T47D (cell line): Measurements from ENCODE around the gene ZC3H13.

Experiments
- DNase-seq, 2 experiments: peaks; one replicate each; pipeline versions ENCODE4 v3.0.0 to v3.0.0-alpha.2; 2011 to 2012; ENCODE audit warnings: low read depth in 1 of 2, low spot score in 1 of 2
- JUND ChIP-seq: IDR thresholded peaks from 2 replicates; pipeline ENCODE4 v1.6.1; 2012; ENCODE audit warnings: low read depth
- in situ Hi-C: cut with HindIII; loops from 2 replicates; pipeline ENCODE4 v1.10.0; 2016; ENCODE audit warnings: low sequenced_read_pairs, low pct_unique_long_range_greater_than_20kb

ZC3H13 gene

GRCh38 chr13:45917019-45917418, 135.5 kb downstream of the ZC3H13 start:
- in situ Hi-C loops, result no loop called here
- no peak for DNase-seq

GRCh38 chr13:45915686-45916439, 136.7 kb downstream of the ZC3H13 start:
- in situ Hi-C loops, result no loop called here
- no peak for TF ChIP-seq JUND
- no peak for DNase-seq

More at GRCh38 chr13:45917019-45917418, 135.5 kb downstream of the ZC3H13 start:
- no peak for TF ChIP-seq JUND

- in situ Hi-C loops, result no loop called here
- DNase-seq, result no peak
- TF ChIP-seq JUND, result no peak
Observed at GRCh38 chr13:45909673-45910072, 142.9 kb downstream of the ZC3H13 start.

GRCh38 chr13:45909089-45909488, 143.5 kb downstream of the ZC3H13 start:
- DNase-seq, result no peak
- no peak for TF ChIP-seq JUND
- in situ Hi-C loops, result no loop called here

- TF ChIP-seq JUND, result no peak
- DNase-seq, result no peak
- in situ Hi-C loops, result no loop called here
Observed at GRCh38 chr13:45907503-45907902, 145.0 kb downstream of the ZC3H13 start.
